Measurements from ENCODE around the gene PRPF6. TPM values are rescaled to one million over a fixed set of nuclear protein-coding genes. Genes with fewer than 3 reads are reported as not detected.

Gene PRPF6
- total and polyA plus RNA-seq, 2 donors (not counting 3 experiments of a cell fraction or from before 2014, with no cell fraction given), result 35.3 to 67.4 TPM

- H3K4me1 ChIP-seq (ENCODE audit: control insufficient read depth, extremely low read depth, insufficient read depth, low read length), result peaks cover 70% of the 10 kb centered on the region
- TF ChIP-seq FOS (IDR thresholded peaks at IDR 0.05; ENCODE audit: borderline replicate concordance, insufficient read depth, low read length) (no peak), POLR2AphosphoS5 (IDR thresholded peaks at IDR 0.05; ENCODE audit: insufficient read depth, low read depth, low read length) (peak; percentile 11), MYC (IDR thresholded peaks at IDR 0.05; ENCODE audit: low read depth, low read length) (no peak), POLR2A (IDR thresholded peaks at IDR 0.05; ENCODE audit: low read depth, low read length) (peak; percentile 40)
- H2AFZ ChIP-seq (ENCODE audit: low read depth, low read length), result no peak overlapping the region
- H3K9me1 ChIP-seq (replicated peaks; ENCODE audit: control insufficient read depth, extremely low read depth, insufficient read depth, low read length), result no peaks in the 10 kb centered on the region
- H3K9me3 ChIP-seq (replicated peaks; ENCODE audit: control insufficient read depth, insufficient read depth, low read length), result no peaks in the 10 kb centered on the region
- H3K27ac ChIP-seq (ENCODE audit: insufficient read depth, low read depth, low read length), result peak overlapping the region; percentile 10
- peak overlapping the region; percentile 34 for H3K4me2 ChIP-seq (ENCODE audit: insufficient read depth, low read length)
- ChIA-PET POLR2A (interaction anchor here (2.2 kb wide), 1 partner anchor 9 kb away, joined by 8 read pairs; no protein-coding TSS in a partner anchor), CTCF (interaction anchor here (1.3 to 15.2 kb wide), 2 partner anchors 9 to 10 kb away, joined by 5 to 412 read pairs; partner anchors contain the start of gene C20orf204)
- peaks cover 9 to 13% of the 10 kb centered on the region in 2 experiments for H3K36me3 ChIP-seq (ENCODE audit: control insufficient read depth in 2 of 2, extremely low read depth in 1 of 2, insufficient read depth in 2 of 2, low read length in 2 of 2)
- H4K20me1 ChIP-seq (replicated peaks; ENCODE audit: control insufficient read depth, extremely low read depth, insufficient read depth, low read length), result peaks cover 3% of the 10 kb centered on the region
- no peak for DNase-seq (ENCODE audit: low read depth, low spot score)
- peak overlapping the region; percentile 76 to 88 (median 88) for H3K4me3 ChIP-seq (replicated peaks in 1 of 3; ENCODE audit: insufficient read depth in 1 of 3, low read depth in 1 of 3, low read length in 3 of 3)
- dilution Hi-C loops (cut with MboI; ENCODE audit: extremely low pct_ligation_motif_present, low sequenced_read_pairs), result no loop called here
- H3K27me3 ChIP-seq (ENCODE audit: control insufficient read depth in 2 of 2, insufficient read depth in 2 of 2, low read length in 2 of 2), result no peaks in the 10 kb centered on the region
- intact Hi-C loops (cut with micrococcal nuclease), result no loop called here
- FAIRE-seq, result no peak
- H3K79me2 ChIP-seq (ENCODE audit: control insufficient read depth, insufficient read depth, low read length), result peaks cover 20% of the 10 kb centered on the region
- BruUV-seq (replicated peaks), result no TSS peak
- peak overlapping the region; percentile 54 for H3K9ac ChIP-seq (replicated peaks; ENCODE audit: extremely low read depth, insufficient read depth, low read length)
Observed at GRCh38 chr20:64048402-64049044, 67.6 kb downstream of the PRPF6 start.

GRCh38 chr20:64049060-64049877, 68.3 kb downstream of the PRPF6 start, which contains the start of gene SOX18:
Gene SOX18, minus strand, starts transcription at chr20:64049639. Its CDS starts 123 bp downstream, at chr20:64049516.
- Histone ChIP-seq H3K27ac (ENCODE audit: insufficient read depth, low read depth, low read length) (peak within 1 kb of the TSS; percentile 28), H3K9ac (replicated peaks; ENCODE audit: extremely low read depth, insufficient read depth, low read length) (peak within 1 kb of the TSS; percentile 54), H4K20me1 (replicated peaks; ENCODE audit: control insufficient read depth, extremely low read depth, insufficient read depth, low read length) (peaks cover 3% of the 10 kb centered on the region), H3K9me3 (replicated peaks; ENCODE audit: control insufficient read depth, insufficient read depth, low read length) (no peaks in the 10 kb centered on the region), H3K4me2 (ENCODE audit: insufficient read depth, low read length) (peak within 1 kb of the TSS; percentile 34), H2AFZ (ENCODE audit: low read depth, low read length) (peak within 1 kb of the TSS; percentile 15), H3K79me2 (ENCODE audit: control insufficient read depth, insufficient read depth, low read length) (peaks cover 20% of the 10 kb centered on the region), H3K27me3 (ENCODE audit: control insufficient read depth in 2 of 2, insufficient read depth in 2 of 2, low read length in 2 of 2) (no peaks in the 10 kb centered on the region), H3K36me3 (ENCODE audit: control insufficient read depth in 2 of 2, extremely low read depth in 1 of 2, insufficient read depth in 2 of 2, low read length in 2 of 2) (peaks cover 9 to 13% of the 10 kb centered on the region in 2 experiments), H3K4me3 (replicated peaks in 1 of 3; ENCODE audit: insufficient read depth in 1 of 3, low read depth in 1 of 3, low read length in 3 of 3) (peak within 1 kb of the TSS; percentile 76 to 88 (median 88)), H3K4me1 (ENCODE audit: control insufficient read depth, extremely low read depth, insufficient read depth, low read length) (peaks cover 75% of the 10 kb centered on the region), H3K9me1 (replicated peaks; ENCODE audit: control insufficient read depth, extremely low read depth, insufficient read depth, low read length) (no peaks in the 10 kb centered on the region)
- no peak for TF ChIP-seq MAX (IDR thresholded peaks at IDR 0.05; ENCODE audit: insufficient read depth, insufficient read length)
- TF ChIP-seq POLR2A (IDR thresholded peaks at IDR 0.05; ENCODE audit: low read depth, low read length), result peak; percentile 93
- TF ChIP-seq GATA2 (IDR thresholded peaks at IDR 0.05; ENCODE audit: insufficient read depth, insufficient read length, low read depth, low read length), result no peak
- TF ChIP-seq JUN (IDR thresholded peaks at IDR 0.05; ENCODE audit: borderline replicate concordance, insufficient read depth, insufficient read length, low read depth), result no peak
- no peak for TF ChIP-seq MYC (IDR thresholded peaks at IDR 0.05; ENCODE audit: low read depth, low read length)
- no peak for TF ChIP-seq CTCF (IDR thresholded peaks at IDR 0.05; ENCODE audit: extremely low read depth in 1 of 2, insufficient read depth in 1 of 2, low read depth in 1 of 2, low read length in 2 of 2)
- peak; percentile 98 for TF ChIP-seq POLR2AphosphoS5 (IDR thresholded peaks at IDR 0.05; ENCODE audit: insufficient read depth, low read depth, low read length)
- no peak for TF ChIP-seq FOS (IDR thresholded peaks at IDR 0.05; ENCODE audit: borderline replicate concordance, insufficient read depth, low read length)
- no peak for TF ChIP-seq EZH2 (IDR thresholded peaks at IDR 0.05; ENCODE audit: borderline replicate concordance, low read depth, low read length, severe bottlenecking)
- no TSS peak for BruUV-seq (replicated peaks)
- CTCF ChIA-PET, result interaction anchor here (0.7 to 15.2 kb wide), 3 partner anchors 8 to 29 kb away, joined by 3 to 412 read pairs (median 5); partner anchors contain the start of gene C20orf204
- POLR2A ChIA-PET, result interaction anchor here (0.6 to 2.2 kb wide), 3 partner anchors 8 to 403 kb away, joined by 3 to 8 read pairs (median 4); no protein-coding TSS in a partner anchor
- intact Hi-C loops (cut with micrococcal nuclease) (no loop called here), dilution Hi-C loops (cut with MboI; ENCODE audit: extremely low pct_ligation_motif_present, low sequenced_read_pairs) (no loop called here)
- peak; percentile 48 for DNase-seq (ENCODE audit: low read depth, low spot score)
- peak; percentile 62 for FAIRE-seq
